H1 (cell line): Measurements from ENCODE around the gene YPEL5. TPM values are rescaled to one million over a fixed set of nuclear protein-coding genes. Genes with fewer than 3 reads are reported as not detected.

Experiments used
- CTCF ChIA-PET: fragments of 300-600 bp; sonication (Branson Sonifier 250); formaldehyde crosslinking; loops from one replicate; lab custom pipeline; 2021; ENCODE audit not compliant: partially characterized antibody; lab: Charles Lee
- POLR2A ChIA-PET: fragments of 300-600 bp; sonication (Branson Sonifier 250); formaldehyde crosslinking; loops from one replicate; lab custom pipeline; 2021; ENCODE audit warnings: inconsistent platforms; ENCODE audit not compliant: partially characterized antibody; lab: Charles Lee
- DNase-seq, 2 experiments: peaks; one replicate each; pipeline versions ENCODE4 v3.0.0 to v3.0.0-alpha.2; 2010 to 2022; ENCODE audit warnings: low spot score in 2 of 2, low read depth in 1 of 2, mixed read lengths in 1 of 2
- FAIRE-seq: peaks from 2 replicates; lab custom pipeline; 2011; peaks lifted over from hg19 to GRCh38; lab: Jason Lieb, UNC
- H2AFZ ChIP-seq: 2 replicates; pipeline ENCODE4 v1.8.1; 2012; ENCODE audit warnings: low read length, inconsistent platforms
- H2AK5ac ChIP-seq: 2 replicates; pipeline ENCODE4 v1.6.1; 2013; ENCODE audit warnings: low read depth, low read length
- H2BK120ac ChIP-seq: replicated peaks from 2 replicates; pipeline ENCODE3; 2013; ENCODE audit warnings: low read depth, low read length, inconsistent platforms
- H2BK12ac ChIP-seq: 2 replicates; pipeline ENCODE4 v1.6.1; 2013; ENCODE audit warnings: low read depth, low read length
- H2BK15ac ChIP-seq: 2 replicates; pipeline ENCODE4 v1.6.1; 2013; ENCODE audit warnings: low read length
- H2BK20ac ChIP-seq: 2 replicates; pipeline ENCODE4 v1.6.1; 2013; ENCODE audit warnings: low read length
- H2BK5ac ChIP-seq: 2 replicates; pipeline ENCODE4 v1.6.1; 2013; ENCODE audit warnings: low read depth, low read length
- H3K14ac ChIP-seq: 2 replicates; pipeline ENCODE4 v1.6.1; 2013; ENCODE audit warnings: inconsistent platforms; ENCODE audit not compliant: insufficient read length
- H3K18ac ChIP-seq: 2 replicates; pipeline ENCODE4 v1.6.1; 2013; ENCODE audit warnings: low read length; ENCODE audit errors: extremely low read depth
- H3K23ac ChIP-seq: 2 replicates; pipeline ENCODE4 v1.6.1; 2013; ENCODE audit warnings: inconsistent platforms; ENCODE audit not compliant: insufficient read length
- H3K23me2 ChIP-seq: 2 replicates; pipeline ENCODE4 v1.6.1; 2013; ENCODE audit warnings: low read depth, low read length
- H3K27ac ChIP-seq: 2 replicates; pipeline ENCODE4 v1.6.1; 2011; ENCODE audit warnings: low read depth, low read length, inconsistent platforms
- H3K27me3 ChIP-seq, 4 experiments: replicated peaks in 1 of 4; 1 replicate in 1 of 4; 2 replicates in 3 of 4; pipeline versions ENCODE4 v1.6.1 to v1.8.1; 2011 to 2013; ENCODE audit warnings: low read length in 3 of 4, mild to moderate bottlenecking in 3 of 4, inconsistent platforms in 2 of 4, mixed read lengths in 2 of 4, moderate library complexity in 1 of 4; ENCODE audit not compliant: control insufficient read depth in 3 of 4, insufficient read depth in 3 of 4; ENCODE audit errors: extremely low read depth in 1 of 4
- H3K36me3 ChIP-seq, 4 experiments: 2 replicates each; pipeline versions ENCODE4 v1.6.1 to v1.8.1; 2011 to 2013; ENCODE audit warnings: mild to moderate bottlenecking in 4 of 4, low read length in 3 of 4, moderate library complexity in 2 of 4, control low read depth in 1 of 4, inconsistent platforms in 1 of 4; ENCODE audit not compliant: insufficient read depth in 4 of 4, control insufficient read depth in 2 of 4
- H3K4ac ChIP-seq: replicated peaks from 2 replicates; pipeline ENCODE3; 2013; ENCODE audit warnings: low read length, low read depth, mixed read lengths, inconsistent platforms; ENCODE audit not compliant: insufficient read length
- H3K4me1 ChIP-seq, 4 experiments: replicated peaks in 1 of 4; 1 replicate in 1 of 4; 2 replicates in 3 of 4; pipeline versions ENCODE4 v1.6.1 to v1.8.1; 2011 to 2013; ENCODE audit warnings: low read length in 3 of 4, inconsistent platforms in 2 of 4, mixed read lengths in 1 of 4; ENCODE audit not compliant: insufficient read depth in 4 of 4, control insufficient read depth in 3 of 4
- H3K4me2 ChIP-seq, 2 experiments: 2 replicates each; pipeline versions ENCODE4 v1.6.1 to v1.8.1; 2011 to 2013; ENCODE audit warnings: low read depth in 2 of 2, low read length in 2 of 2, control low read depth in 1 of 2, inconsistent platforms in 1 of 2, mild to moderate bottlenecking in 1 of 2; ENCODE audit not compliant: insufficient read depth in 1 of 2
- H3K4me3 ChIP-seq, 4 experiments: fragments of 200-600, 300-600 bp in 1 of 4; sonication (generic), shearing (Covaris generic), sonication (Bioruptor Twin) in 1 of 4; 2 replicates each; pipeline versions ENCODE4 v1.5.1 to v1.8.1; 2011 to 2016; ENCODE audit warnings: low read length in 4 of 4, low read depth in 3 of 4, control low read depth in 2 of 4, inconsistent platforms in 2 of 4, mild to moderate bottlenecking in 2 of 4, mixed read lengths in 1 of 4, moderate library complexity in 1 of 4; ENCODE audit not compliant: insufficient read depth in 2 of 4; ENCODE audit errors: extremely low read depth in 1 of 4
- H3K56ac ChIP-seq: replicated peaks from 2 replicates; pipeline ENCODE3; 2013; ENCODE audit warnings: low read depth, mild to moderate bottlenecking, mixed read lengths, low read length, inconsistent platforms; ENCODE audit not compliant: insufficient read length
- H3K79me1 ChIP-seq: 2 replicates; pipeline ENCODE4 v1.6.1; 2013; ENCODE audit warnings: low read depth, low read length, control low read depth
- H3K79me2 ChIP-seq, 2 experiments: 2 replicates each; pipeline versions ENCODE4 v1.6.1 to v1.8.1; 2012 to 2013; ENCODE audit warnings: low read length in 2 of 2, mild to moderate bottlenecking in 2 of 2, inconsistent platforms in 1 of 2; ENCODE audit not compliant: insufficient read depth in 2 of 2, control insufficient read depth in 1 of 2
- H3K9ac ChIP-seq, 4 experiments: replicated peaks in 1 of 4; 1 replicate in 1 of 4; 2 replicates in 3 of 4; pipeline versions ENCODE4 v1.6.1 to v1.8.1; 2011 to 2013; ENCODE audit warnings: low read depth in 3 of 4, low read length in 3 of 4, control low read depth in 2 of 4, mild to moderate bottlenecking in 2 of 4, moderate library complexity in 2 of 4, inconsistent platforms in 1 of 4; ENCODE audit errors: extremely low read depth in 1 of 4
- H3K9me3 ChIP-seq, 2 experiments: 2 replicates each; pipeline versions ENCODE4 v1.6.1 to v1.8.1; 2012 to 2013; ENCODE audit warnings: mild to moderate bottlenecking in 2 of 2, moderate library complexity in 2 of 2, control low read depth in 1 of 2, inconsistent platforms in 1 of 2, low read depth in 1 of 2, low read length in 1 of 2, mixed read lengths in 1 of 2; ENCODE audit not compliant: insufficient read depth in 2 of 2
- H4K20me1 ChIP-seq, 2 experiments: replicated peaks in 1 of 2; 2 replicates each; pipeline versions ENCODE3 to v1.8.1; 2011 to 2013; ENCODE audit warnings: inconsistent platforms in 2 of 2, low read length in 2 of 2, mild to moderate bottlenecking in 1 of 2; ENCODE audit not compliant: insufficient read depth in 2 of 2, control insufficient read depth in 1 of 2
- H4K5ac ChIP-seq: 2 replicates; pipeline ENCODE4 v1.6.1; 2013; ENCODE audit warnings: low read length, low read depth, mixed read lengths, inconsistent platforms; ENCODE audit not compliant: insufficient read length
- H4K8ac ChIP-seq: 2 replicates; pipeline ENCODE4 v1.8.0; 2013; ENCODE audit warnings: mild to moderate bottlenecking, moderate library complexity, low read length, inconsistent platforms; ENCODE audit not compliant: insufficient read depth; ENCODE audit errors: extremely low read depth
- H4K91ac ChIP-seq: replicated peaks from 2 replicates; pipeline ENCODE3; 2013; ENCODE audit warnings: low read length, mixed read lengths, inconsistent platforms; ENCODE audit not compliant: insufficient read length
- ASH2L ChIP-seq: fragments of 200-600, 300-600 bp; sonication (generic); IDR thresholded peaks from one replicate; pipeline ENCODE4 v1.7.1; 2017; ENCODE audit warnings: low read length
- ATF3 ChIP-seq: IDR thresholded peaks from 2 replicates; pipeline ENCODE4 v1.6.1; 2011; ENCODE audit warnings: low read depth, mild to moderate bottlenecking, low read length; ENCODE audit not compliant: insufficient read depth
- BRCA1 ChIP-seq: IDR thresholded peaks from 2 replicates; pipeline ENCODE4 v1.6.1; 2012; ENCODE audit warnings: low read depth, low read length, improper control_type of control experiment
- CTBP2 ChIP-seq: IDR thresholded peaks from 2 replicates; pipeline ENCODE4 v1.7.0; 2011; ENCODE audit warnings: borderline replicate concordance, mild to moderate bottlenecking, moderate library complexity, mixed read lengths, low read length; ENCODE audit not compliant: insufficient read depth, insufficient read length
- GABPA ChIP-seq: IDR thresholded peaks from 2 replicates; pipeline ENCODE4 v1.6.1; 2011; ENCODE audit warnings: mild to moderate bottlenecking, low read length, moderate library complexity, borderline replicate concordance; ENCODE audit not compliant: insufficient read depth
- KDM4A ChIP-seq: IDR thresholded peaks from one replicate; pipeline ENCODE4 v1.7.1; 2012; ENCODE audit warnings: low read depth, mild to moderate bottlenecking, moderate library complexity, low read length, inconsistent platforms; ENCODE audit not compliant: severe bottlenecking
- PHF8 ChIP-seq: fragments of 200-600 bp; sonication (generic); conservative IDR thresholded peaks from 2 replicates; pipeline ENCODE4 v1.7.1; 2012; ENCODE audit warnings: low read depth, mild to moderate bottlenecking, inconsistent platforms, low read length, moderate library complexity
- POLR2A ChIP-seq, 2 experiments: IDR thresholded peaks; 1 replicate in 1 of 2; 2 replicates in 1 of 2; pipeline ENCODE4 v1.6.1; 2011; ENCODE audit warnings: low read depth in 2 of 2, low read length in 2 of 2, mild to moderate bottlenecking in 2 of 2; ENCODE audit errors: control extremely low read depth in 1 of 2
- RBBP5 ChIP-seq: IDR thresholded peaks from 2 replicates; pipeline ENCODE4 v1.7.1; 2012; ENCODE audit warnings: low read depth, mild to moderate bottlenecking, inconsistent platforms, low read length, moderate library complexity, borderline replicate concordance
- SIRT6 ChIP-seq: IDR thresholded peaks from one replicate; pipeline ENCODE4 v1.7.1; 2012; ENCODE audit warnings: low read length, inconsistent platforms
- TAF1 ChIP-seq: IDR thresholded peaks from 2 replicates; pipeline ENCODE4 v1.6.1; 2011; ENCODE audit warnings: mild to moderate bottlenecking, low read depth, low read length
- TAF7 ChIP-seq: optimal IDR thresholded peaks from 2 replicates; pipeline ENCODE3; 2011; ENCODE audit warnings: low read depth, mild to moderate bottlenecking, inconsistent platforms, low read length, moderate library complexity, borderline replicate concordance
- TCF12 ChIP-seq: IDR thresholded peaks from 2 replicates; pipeline ENCODE4 v1.6.1; 2011; ENCODE audit warnings: low read depth, mild to moderate bottlenecking, low read length
- WGBS, 2 experiments: shearing (Covaris generic) in 1 of 2; methylation state at CpG; one replicate each; pipeline versions ENCODE4 v1.1.6 to v1.1.7; 2013 to 2015; ENCODE audit warnings: low lambda C conversion rate in 2 of 2, mixed read lengths in 2 of 2, inconsistent platforms in 1 of 2, low coverage in 1 of 2, missing lambda C conversion rate in 1 of 2; ENCODE audit not compliant: insufficient replicate concordance in 2 of 2, insufficient coverage in 1 of 2, insufficient read length in 1 of 2; ENCODE audit errors: extremely low coverage in 1 of 2, missing lambda C conversion rate in 1 of 2; 5-methylcytosine and 5-hydroxymethylcytosine counted together
- polyA plus RNA-seq, 7 experiments: library from polyadenylated mRNA; depleted of rRNA in 3 of 7; stranded (reverse) in 5 of 7; unstranded in 2 of 7; fragments of >200 nt in 5 of 7; fragments of 200-250 nt in 2 of 7; gene quantifications; 1 replicate in 5 of 7; 2 replicates in 1 of 7; 4 replicates in 1 of 7; pipeline versions ENCODE4 v1.2.1 to v1.2.3, GENCODE V29; 2011 to 2013; ENCODE audit warnings: missing spikeins in 2 of 7, mixed read lengths in 2 of 7
- total RNA-seq: library from RNA; stranded (reverse); fragmentation: NEBNext Ultra II Directional; extraction: Animal tissue kit (Norgen Biotek cat#: 25700); gene quantifications from 2 replicates; pipeline ENCODE4 v1.2.1, GENCODE V29; 2021

Gene YPEL5
- total and polyA plus RNA-seq, 2 of the 8 experiments (the other 6 are each of a cell fraction or from before 2014, with no cell fraction given), result 18.5 to 28.0 TPM

DNA sequence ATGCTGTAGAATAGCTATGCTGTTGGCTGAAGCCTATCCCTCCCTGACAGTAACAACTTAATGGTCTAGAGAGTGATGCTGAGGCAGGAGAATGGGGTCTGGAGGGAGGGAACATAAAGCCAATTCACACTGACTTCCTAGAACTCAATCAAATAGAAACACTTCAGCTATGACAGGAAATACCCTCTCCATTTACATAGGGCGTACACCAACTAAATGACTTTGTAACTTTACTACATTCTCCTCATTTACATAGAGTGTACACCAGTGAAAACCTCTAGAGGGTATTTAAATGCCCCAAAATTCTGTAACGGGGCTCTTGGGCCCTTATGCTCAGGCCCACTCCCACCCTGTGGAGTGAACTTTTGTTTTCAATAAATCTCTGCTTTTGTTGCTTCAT is 41.5 kb downstream of the YPEL5 start:
- Histone ChIP-seq H2AK5ac (no peak overlapping the region), H3K14ac (no peak overlapping the region), H3K4me1 (peaks cover 0 to 5% (median 2%) of the 10 kb centered on the region in 4 experiments; a peak in 2 of 7 replicates), H3K18ac (no peak overlapping the region), H4K8ac (no peak overlapping the region), H3K56ac (no peak overlapping the region), H3K27me3 (no peaks in the 10 kb centered on the region), H3K4me2 (no peak overlapping the region), H2BK12ac (no peak overlapping the region), H2BK120ac (no peak overlapping the region), H4K20me1 (no peaks in the 10 kb centered on the region), H2BK20ac (no peak overlapping the region), H2BK5ac (no peak overlapping the region), H4K5ac (no peak overlapping the region), H4K91ac (no peak overlapping the region), H3K23ac (no peak overlapping the region), H3K79me1 (no peaks in the 10 kb centered on the region), H3K27ac (no peak overlapping the region), H3K4ac (no peak overlapping the region), H2AFZ (no peak overlapping the region), H3K79me2 (no peaks in the 10 kb centered on the region), H3K9me3 (no peaks in the 10 kb centered on the region), H3K4me3 (no peak overlapping the region), H2BK15ac (no peak overlapping the region), H3K9ac (no peak overlapping the region), H3K23me2 (no peaks in the 10 kb centered on the region), H3K36me3 (no peaks in the 10 kb centered on the region)
- 100% methylated on average over 2 of the region's 2 CpGs; no CpG with 5 or more reads in 1 of the 2 experiments for WGBS, 2 experiments
- CTCF ChIA-PET, result interaction anchor here (1.1 to 2.3 kb wide), 3 partner anchors 51 to 522 kb away, joined by 3 to 9 read pairs (median 3); no protein-coding TSS in a partner anchor
- FAIRE-seq, result no peak
- POLR2A ChIA-PET, result no interaction called here
- DNase-seq, result no peak
- TF ChIP-seq RBBP5 (no peak), TCF12 (no peak), ATF3 (no peak), POLR2A (IDR thresholded peaks at IDR 0.05; ENCODE audit: control extremely low read depth in 1 of 2, low read depth in 2 of 2, low read length in 2 of 2) (no peak), TAF7 (no peak), CTBP2 (no peak), BRCA1 (no peak), KDM4A (no peak), SIRT6 (no peak), PHF8 (no peak), GABPA (no peak), ASH2L (no peak), TAF1 (no peak)
